Stimulated activated CD8-positive, alpha-beta memory T cell treated with anti-CD3 and anti-CD28 coated beads, Interleukin-15, amount 100 ng/mL, for 4 hours (primary cell): Measurements from ENCODE around the gene HEMGN.

Experiments used
- DNase-seq, 2 donors: peaks; one replicate each; pipeline ENCODE4 v3.0.0-alpha.2; 2020; ENCODE audit warnings: low read depth in 2 of 2

Gene HEMGN

GRCh38 chr9:97930972-97931371 is 7.0 kb downstream of the HEMGN start:
- DNase-seq, result no peak

- no peak for DNase-seq
Measured at GRCh38 chr9:97928986-97929604, 8.9 kb downstream of the HEMGN start.

- no peak for DNase-seq
Measured at GRCh38 chr9:97925497-97926334, 12.3 kb downstream of the HEMGN start.

- DNase-seq, result no peak
Measured at GRCh38 chr9:97924386-97924785, 13.6 kb downstream of the HEMGN start.

GRCh38 chr9:97923529-97924108 is 14.4 kb downstream of the HEMGN start:
- DNase-seq, result peak in 1 of 2 donors; percentile 63

GRCh38 chr9:97921959-97922724 is 15.8 kb downstream of the HEMGN start, which contains the start of gene TRMO:
Gene TRMO (minus strand): TSS chr9:97922500. CDS start chr9:97922493, 7 bp downstream.
- peak; percentile 95 to 97 for DNase-seq

GRCh38 chr9:97919217-97919813 is 18.7 kb downstream of the HEMGN start:
- DNase-seq, result no peak

- DNase-seq, result no peak
Measured at GRCh38 chr9:97918611-97919010, 19.4 kb downstream of the HEMGN start.

- DNase-seq, result no peak
Measured at GRCh38 chr9:97911970-97912369, 26.0 kb downstream of the HEMGN start.

- DNase-seq, result no peak
Measured at GRCh38 chr9:97911528-97911927, 26.4 kb downstream of the HEMGN start.

GRCh38 chr9:97910357-97910756 is 27.6 kb downstream of the HEMGN start:
- DNase-seq, result no peak

GRCh38 chr9:97908705-97909104 is 29.3 kb downstream of the HEMGN start:
- no peak for DNase-seq

- DNase-seq, result no peak
Measured at GRCh38 chr9:97907632-97908031, 30.3 kb downstream of the HEMGN start.

- no peak for DNase-seq
Measured at GRCh38 chr9:97907046-97907445, 30.9 kb downstream of the HEMGN start.

GRCh38 chr9:97906236-97906831 is 31.6 kb downstream of the HEMGN start:
- no peak for DNase-seq

GRCh38 chr9:97905228-97905627 is 32.7 kb downstream of the HEMGN start:
- no peak for DNase-seq

- no peak for DNase-seq
Measured at GRCh38 chr9:97904725-97905124, 33.2 kb downstream of the HEMGN start.

GRCh38 chr9:97903177-97903576 is 34.8 kb downstream of the HEMGN start:
- DNase-seq, result no peak

GRCh38 chr9:97900738-97901565 is 37.0 kb downstream of the HEMGN start:
- DNase-seq, result no peak

- no peak for DNase-seq
Measured at GRCh38 chr9:97900103-97900737, 37.8 kb downstream of the HEMGN start.
